Measurements from ENCODE around the gene TUBB4A. TPM values are rescaled to one million over a fixed set of nuclear protein-coding genes. Genes with fewer than 3 reads are reported as not detected.

TUBB4A gene
- total and polyA plus RNA-seq, 10 of the 15 experiments (the other 5 are each of a cell fraction or from before 2014, with no cell fraction given), result 0.29 to 22.4 (median 3.8) TPM

GRCh38 chr19:6489278-6490061 lies 12.6 kb downstream of the TUBB4A start:
- Histone ChIP-seq H3K4me3 (peak overlapping the region; percentile 76), H4K20me1 (ENCODE audit: control insufficient read depth, insufficient read depth) (no peaks in the 10 kb centered on the region), H3K4me2 (ENCODE audit: control insufficient read depth, insufficient read depth) (peak overlapping the region; percentile 77), H3K27ac (ENCODE audit: control insufficient read depth, insufficient read depth) (peak overlapping the region; percentile 89), H3K4me1 (ENCODE audit: control insufficient read depth, insufficient read depth, low read length) (peaks cover 3% of the 10 kb centered on the region; the same call in 1 of the 2 replicates), H3K27me3 (replicated peaks in 1 of 2; ENCODE audit: control insufficient read depth in 2 of 2, insufficient read depth in 2 of 2, low read length in 1 of 2) (no peaks in the 10 kb centered on the region), H2AFZ (ENCODE audit: control insufficient read depth, low read depth, low read length) (peak overlapping the region; percentile 95), H3K9me3 (replicated peaks; ENCODE audit: control insufficient read depth, insufficient read depth, low read length) (no peaks in the 10 kb centered on the region), H3K9ac (ENCODE audit: control insufficient read depth, insufficient read depth, low read length) (peak overlapping the region; percentile 79), H3K36me3 (ENCODE audit: control insufficient read depth in 2 of 2, insufficient read depth in 2 of 2, low read length in 1 of 2) (no peaks in the 10 kb centered on the region), H3K79me2 (ENCODE audit: control insufficient read depth, insufficient read depth, low read length) (no peaks in the 10 kb centered on the region)
- TSS peak; percentile 95 for BruUV-seq (replicated peaks)
- ATAC-seq (peak; percentile 98), FAIRE-seq (peak; percentile 100), DNase-seq (ENCODE audit: low read depth, low spot score) (peak; percentile 71)
- POLR2A ChIA-PET, result interaction anchor here (0.6 to 1.5 kb wide), 8 partner anchors 8 to 141 kb away, joined by 3 to 8 read pairs (median 4); partner anchors contain the start of genes ALKBH7 and DENND1C
- 2% methylated on average over 15 of the region's 15 CpGs for WGBS (ENCODE audit: insufficient coverage, insufficient replicate concordance, low lambda C conversion rate, missing lambda C conversion rate)
- in situ Hi-C loops (cut with MboI), result no loop called here
- CTCF ChIA-PET, result interaction anchor here (1.1 to 4.2 kb wide), 5 partner anchors 8 to 438 kb away, joined by 3 to 26 read pairs (median 3); partner anchors contain the start of gene DENND1C
- RAD21 ChIA-PET (ENCODE audit: unreplicated experiment), result interaction anchor here (0.6 to 2.8 kb wide), 4 partner anchors 8 to 141 kb away, joined by 3 to 11 read pairs (median 3); partner anchors contain the start of genes DENND1C and KHSRP
- intact Hi-C loops (cut with micrococcal nuclease; ENCODE audit: unreplicated experiment), result no loop called here
- SMC1A ChIA-PET (ENCODE audit: uncharacterized antibody, unreplicated experiment), result interaction anchor here (0.7 to 2.2 kb wide), 3 partner anchors 8 to 31 kb away, joined by 3 to 8 read pairs (median 5); partner anchors contain the start of gene DENND1C
- TF ChIP-seq BCL3 (IDR thresholded peaks at IDR 0.05; ENCODE audit: borderline replicate concordance, insufficient read depth, low read depth, low read length, poor library complexity, severe bottlenecking), result no peak
- no peak for TF ChIP-seq IRF5 (IDR thresholded peaks at IDR 0.05; ENCODE audit: borderline replicate concordance)
- TF ChIP-seq REST (IDR thresholded peaks at IDR 0.05; ENCODE audit: low read depth, low read length), result no peak
- 0 out of 2 replicates have a peak, but pooled peaks have one; percentile 48 for TF ChIP-seq TBL1XR1 (IDR thresholded peaks at IDR 0.05; ENCODE audit: low read depth, low read length)
- no peak; the same call in 1 of the 2 replicates for TF ChIP-seq ATF7 (IDR thresholded peaks at IDR 0.05; ENCODE audit: low read depth)
- no peak for TF ChIP-seq PBX3 (IDR thresholded peaks at IDR 0.05; ENCODE audit: insufficient replicate concordance, low read depth, low read length)
- no peak for TF ChIP-seq CBX3 (IDR thresholded peaks at IDR 0.05; ENCODE audit: borderline replicate concordance, low read depth)
- TF ChIP-seq HCFC1 (IDR thresholded peaks at IDR 0.05; ENCODE audit: low read length), result peak; percentile 37
- TF ChIP-seq TCF7 (IDR thresholded peaks at IDR 0.05; ENCODE audit: borderline replicate concordance), result no peak
- no peak for TF ChIP-seq RCOR1 (conservative IDR thresholded peaks at IDR 0.05; ENCODE audit: low read depth, low read length)
- peak; percentile 73; the same call in 1 of the 2 replicates for TF ChIP-seq TAF1 (IDR thresholded peaks at IDR 0.05; ENCODE audit: borderline replicate concordance, low read depth, low read length)
- TF ChIP-seq POLR2AphosphoS2 (IDR thresholded peaks at IDR 0.05; ENCODE audit: low read depth, low read length), result peak; percentile 39; the same call in 1 of the 2 replicates
- TF ChIP-seq SMAD5 (IDR thresholded peaks at IDR 0.05; ENCODE audit: low read depth), result 0 out of 2 replicates have a peak, but pooled peaks have one; percentile 65
- TF ChIP-seq DPF2 (IDR thresholded peaks at IDR 0.05), result peak; percentile 53
- TF ChIP-seq SREBF1 (IDR thresholded peaks at IDR 0.05; ENCODE audit: low read length), result no peak
- TF ChIP-seq PML (IDR thresholded peaks at IDR 0.05; ENCODE audit: low read length), result peak; percentile 69; the same call in 1 of the 2 replicates

Data from GM12878 (cell line).